Astrocyte (in vitro differentiated cells and primary cell): ENCODE measurements around the gene SFTA2. TPM values are rescaled to one million over a fixed set of nuclear protein-coding genes. Genes with fewer than 3 reads are reported as not detected.

Experiments used
- DNase-seq: peaks from one replicate; pipeline ENCODE4 v3.0.0-alpha.2; 2010; ENCODE audit warnings: low read depth
- FAIRE-seq: peaks from 2 replicates; lab custom pipeline; 2011; peaks lifted over from hg19 to GRCh38; lab: Jason Lieb, UNC
- H2AFZ ChIP-seq: 2 replicates; pipeline ENCODE4 v1.6.0; 2012; ENCODE audit warnings: low read depth, low read length, inconsistent platforms
- H3K27ac ChIP-seq: 2 replicates; pipeline ENCODE4 v1.5.1; 2011; ENCODE audit warnings: low read depth, low read length, inconsistent platforms
- H3K27me3 ChIP-seq: 2 replicates; pipeline ENCODE4 v1.6.0; 2011; ENCODE audit warnings: low read length, inconsistent platforms; ENCODE audit not compliant: insufficient read depth
- H3K36me3 ChIP-seq: 2 replicates; pipeline ENCODE4 v1.5.1; 2011; ENCODE audit warnings: low read length, inconsistent platforms; ENCODE audit not compliant: insufficient read depth
- H3K4me1 ChIP-seq: 2 replicates; pipeline ENCODE4 v1.5.1; 2011; ENCODE audit warnings: low read length, inconsistent platforms; ENCODE audit not compliant: insufficient read depth
- H3K4me2 ChIP-seq: 2 replicates; pipeline ENCODE4 v1.6.0; 2012; ENCODE audit warnings: low read length, inconsistent platforms
- H3K4me3 ChIP-seq: 2 replicates; pipeline ENCODE4 v1.5.1; 2011; ENCODE audit warnings: low read depth, mild to moderate bottlenecking, low read length, inconsistent platforms; ENCODE audit not compliant: insufficient read depth
- H3K79me2 ChIP-seq: 2 replicates; pipeline ENCODE4 v1.6.0; 2012; ENCODE audit warnings: mild to moderate bottlenecking, low read length, inconsistent platforms; ENCODE audit not compliant: insufficient read depth
- H3K9ac ChIP-seq: 2 replicates; pipeline ENCODE4 v1.6.0; 2012; ENCODE audit warnings: mild to moderate bottlenecking, low read length, inconsistent platforms
- H3K9me3 ChIP-seq: 2 replicates; pipeline ENCODE4 v1.5.1; 2012; ENCODE audit warnings: low read depth, mild to moderate bottlenecking, low read length, inconsistent platforms; ENCODE audit not compliant: insufficient read depth
- H4K20me1 ChIP-seq: 2 replicates; pipeline ENCODE4 v1.6.0; 2012; ENCODE audit warnings: low read length, inconsistent platforms; ENCODE audit not compliant: insufficient read depth
- H3K27ac Mint-ChIP-seq: one replicate; pipeline ENCODE4 v1.8.0; 2021; ENCODE audit warnings: mild to moderate bottlenecking, mixed read lengths; ENCODE audit not compliant: unreplicated experiment
- H3K27me3 Mint-ChIP-seq: one replicate; pipeline ENCODE4 v1.8.0; 2021; ENCODE audit warnings: low read depth, mixed read lengths; ENCODE audit not compliant: unreplicated experiment
- H3K36me3 Mint-ChIP-seq: one replicate; pipeline ENCODE4 v1.8.0; 2021; ENCODE audit warnings: low read depth, mixed read lengths; ENCODE audit not compliant: unreplicated experiment
- H3K4me1 Mint-ChIP-seq: one replicate; pipeline ENCODE4 v1.8.0; 2021; ENCODE audit warnings: low read depth, mixed read lengths; ENCODE audit not compliant: unreplicated experiment
- H3K4me3 Mint-ChIP-seq: one replicate; pipeline ENCODE4 v1.8.0; 2021; ENCODE audit warnings: mild to moderate bottlenecking, moderate library complexity, mixed read lengths; ENCODE audit not compliant: unreplicated experiment
- H3K9me3 Mint-ChIP-seq: one replicate; pipeline ENCODE4 v1.8.0; 2021; ENCODE audit warnings: mild to moderate bottlenecking, mixed read lengths; ENCODE audit not compliant: unreplicated experiment
- CTCF ChIP-seq: IDR thresholded peaks from 2 replicates; pipeline ENCODE4 v1.5.1; 2011; ENCODE audit warnings: low read depth, mild to moderate bottlenecking, inconsistent platforms, low read length, moderate library complexity; ENCODE audit not compliant: insufficient read depth
- EZH2 ChIP-seq: IDR thresholded peaks from 2 replicates; pipeline ENCODE4 v1.6.1; 2012; ENCODE audit warnings: mild to moderate bottlenecking, low read length, inconsistent platforms; ENCODE audit not compliant: insufficient read depth
- total RNA-seq: library from RNA; stranded (reverse); gene quantifications from 2 replicates; pipeline ENCODE4 v1.2.1, GENCODE V29; 2021

SFTA2 gene
- total RNA-seq, 1 donor from 2014 or later, result not detected

GRCh38 chr6:30963641-30964040 lies 31.7 kb upstream of the SFTA2 start:
- TF ChIP-seq EZH2, result no peak
- no peak for TF ChIP-seq CTCF
- H3K4me3 ChIP-seq, result no peak overlapping the region
- no peaks in the 10 kb centered on the region for H3K36me3 ChIP-seq
- no peaks in the 10 kb centered on the region for H3K27me3 ChIP-seq
- Mint-ChIP-seq H3K27me3 (peaks cover 24% of the 10 kb centered on the region), H3K9me3 (peaks cover 7% of the 10 kb centered on the region), H3K36me3 (peaks cover 2% of the 10 kb centered on the region), H3K4me3 (no peak overlapping the region), H3K4me1 (peaks cover 7% of the 10 kb centered on the region), H3K27ac (no peak overlapping the region)
- H3K9ac ChIP-seq, result no peak overlapping the region
- H3K4me2 ChIP-seq, result no peak overlapping the region
- peaks cover 4% of the 10 kb centered on the region for H3K4me1 ChIP-seq
- H3K9me3 ChIP-seq, result no peaks in the 10 kb centered on the region
- DNase-seq (peak; percentile 69), FAIRE-seq (no peak)
- no peaks in the 10 kb centered on the region for H3K79me2 ChIP-seq
- no peaks in the 10 kb centered on the region for H4K20me1 ChIP-seq
- no peak overlapping the region for H2AFZ ChIP-seq
- no peak overlapping the region for H3K27ac ChIP-seq

- DNase-seq, result no peak
- Mint-ChIP-seq H3K27me3 (peaks cover 28% of the 10 kb centered on the region), H3K4me1 (peaks cover 7% of the 10 kb centered on the region), H3K27ac (no peak overlapping the region), H3K36me3 (peaks cover 2% of the 10 kb centered on the region), H3K9me3 (peaks cover 7% of the 10 kb centered on the region), H3K4me3 (no peak overlapping the region)
- no peak for TF ChIP-seq EZH2
- TF ChIP-seq CTCF, result no peak
- Histone ChIP-seq H2AFZ (no peak overlapping the region), H3K4me3 (no peak overlapping the region), H3K27me3 (peaks cover 2% of the 10 kb centered on the region), H3K4me2 (no peak overlapping the region), H3K79me2 (no peaks in the 10 kb centered on the region), H3K9ac (no peak overlapping the region), H3K27ac (no peak overlapping the region), H3K9me3 (no peaks in the 10 kb centered on the region), H3K36me3 (no peaks in the 10 kb centered on the region), H3K4me1 (peaks cover 4% of the 10 kb centered on the region), H4K20me1 (no peaks in the 10 kb centered on the region)
- no peak for FAIRE-seq
Observed at GRCh38 chr6:30962716-30963115, 30.7 kb upstream of the SFTA2 start.

GRCh38 chr6:30960907-30961673 lies 29.1 kb upstream of the SFTA2 start:
- Histone ChIP-seq H3K9me3 (no peaks in the 10 kb centered on the region), H2AFZ (no peak overlapping the region), H3K36me3 (no peaks in the 10 kb centered on the region), H3K27me3 (peaks cover 5% of the 10 kb centered on the region), H3K4me2 (no peak overlapping the region), H3K27ac (no peak overlapping the region), H3K4me3 (no peak overlapping the region), H3K9ac (no peak overlapping the region), H4K20me1 (no peaks in the 10 kb centered on the region), H3K79me2 (no peaks in the 10 kb centered on the region), H3K4me1 (peaks cover 4% of the 10 kb centered on the region)
- FAIRE-seq (no peak), DNase-seq (peak; percentile 8)
- H3K27me3 Mint-ChIP-seq, result peaks cover 37% of the 10 kb centered on the region
- H3K27ac Mint-ChIP-seq, result no peak overlapping the region
- peaks cover 7% of the 10 kb centered on the region for H3K4me1 Mint-ChIP-seq
- peaks cover 9% of the 10 kb centered on the region for H3K9me3 Mint-ChIP-seq
- TF ChIP-seq EZH2 (no peak), CTCF (no peak)
- H3K4me3 Mint-ChIP-seq, result no peak overlapping the region
- H3K36me3 Mint-ChIP-seq, result peaks cover under 1% of the 10 kb centered on the region
